Myocyte (in vitro differentiated cells): ENCODE data around the gene CTTN. TPM values are rescaled to one million over a fixed set of nuclear protein-coding genes. Genes with fewer than 3 reads are reported as not detected.

Source experiments
- DNase-seq: peaks from one replicate; pipeline ENCODE4 v3.0.0-alpha.2; 2012; ENCODE audit warnings: low read depth
- total RNA-seq: library from RNA; depleted of rRNA; stranded (reverse); fragments of >200 nt; gene quantifications from 2 replicates; pipeline ENCODE4 v1.2.3, GENCODE V29; 2014

Gene CTTN
- total RNA-seq, 1 donor from 2014 or later, result 201 TPM

GRCh38 chr11:70473873-70474690, 75.8 kb downstream of the CTTN start:
- no peak for DNase-seq

- no peak for DNase-seq
Observed at GRCh38 chr11:70474710-70475109, 76.4 kb downstream of the CTTN start.

GRCh38 chr11:70476669-70477068, 78.3 kb downstream of the CTTN start:
- no peak for DNase-seq

- no peak for DNase-seq
Observed at GRCh38 chr11:70477176-70477575, 78.8 kb downstream of the CTTN start.

- peak; percentile 36 for DNase-seq
Observed at GRCh38 chr11:70477609-70478008, 79.3 kb downstream of the CTTN start.

GRCh38 chr11:70478166-70478890, 80.0 kb downstream of the CTTN start:
- DNase-seq, result no peak

- no peak for DNase-seq
Observed at GRCh38 chr11:70480711-70481110, 82.4 kb downstream of the CTTN start.

GRCh38 chr11:70481625-70482528, 83.5 kb downstream of the CTTN start:
- DNase-seq, result peak; percentile 96

GRCh38 chr11:70482529-70482917, 84.2 kb downstream of the CTTN start:
- peak; percentile 94 for DNase-seq

- peak; percentile 89 for DNase-seq
Observed at GRCh38 chr11:70483077-70483861, 84.9 kb downstream of the CTTN start.

- no peak for DNase-seq
Observed at GRCh38 chr11:70483917-70484316, 85.6 kb downstream of the CTTN start.

GRCh38 chr11:70485326-70486025, 87.1 kb downstream of the CTTN start:
- DNase-seq, result no peak

- no peak for DNase-seq
Observed at GRCh38 chr11:70486026-70486415, 87.7 kb downstream of the CTTN start.

Other genes starting within 250 kb of the CTTN start
- 15.3 and 16.5 TPM in 2 replicates for gene FADD, start 195.2 kb upstream of the CTTN start, total RNA-seq
- gene PPFIA1, start 127.8 kb upstream of the CTTN start, total RNA-seq, result 43.4 and 48.4 TPM in 2 replicates